ELR (cell line): ENCODE measurements around the gene EFCC1.
"Not testable (repeated sequence)": the region's sequence is repeated elsewhere in the genome, so short reads cannot be mapped to it uniquely, and the experiment has no call there.

Experiments used
- DNase-seq: peaks from one replicate; pipeline ENCODE4 v3.0.0-alpha.2; 2015; ENCODE audit warnings: low read depth

EFCC1 gene

GRCh38 chr3:129056451-129057173, 55.5 kb downstream of the EFCC1 start:
- no peak for DNase-seq

- DNase-seq, result no peak
Measured at GRCh38 chr3:129057249-129057648, 56.1 kb downstream of the EFCC1 start.

GRCh38 chr3:129058441-129059200, 57.5 kb downstream of the EFCC1 start:
- DNase-seq, result no peak

GRCh38 chr3:129059311-129059958, 58.3 kb downstream of the EFCC1 start:
- no peak for DNase-seq

- DNase-seq, result no peak
Measured at GRCh38 chr3:129060276-129061022, 59.3 kb downstream of the EFCC1 start, which contains the start of gene GP9. Gene GP9, plus strand, starts transcription at chr3:129060779. Its CDS starts 961 bp downstream, at chr3:129061740.

- no peak for DNase-seq
Measured at GRCh38 chr3:129061023-129061887, 60.2 kb downstream of the EFCC1 start.

GRCh38 chr3:129061888-129062834, 61.1 kb downstream of the EFCC1 start:
- no peak for DNase-seq

- no peak for DNase-seq
Measured at GRCh38 chr3:129063091-129063640, 62.1 kb downstream of the EFCC1 start.

- no peak for DNase-seq
Measured at GRCh38 chr3:129063841-129064482, 62.9 kb downstream of the EFCC1 start.

- DNase-seq, result no peak
Measured at GRCh38 chr3:129065016-129065719, 64.1 kb downstream of the EFCC1 start.

GRCh38 chr3:129065720-129066073, 64.6 kb downstream of the EFCC1 start:
- no peak for DNase-seq

- not testable (repeated sequence) for DNase-seq
Measured at GRCh38 chr3:129067719-129068118, 66.6 kb downstream of the EFCC1 start.

- DNase-seq, result no peak
Measured at GRCh38 chr3:129068291-129068886, 67.3 kb downstream of the EFCC1 start.

GRCh38 chr3:129069313-129070085, 68.4 kb downstream of the EFCC1 start:
- not testable (repeated sequence) for DNase-seq

- DNase-seq, result no peak
Measured at GRCh38 chr3:129070086-129070885, 69.2 kb downstream of the EFCC1 start.

- peak; percentile 58 for DNase-seq
Measured at GRCh38 chr3:129077222-129077621, 76.1 kb downstream of the EFCC1 start.

GRCh38 chr3:129078510-129078909, 77.4 kb downstream of the EFCC1 start:
- DNase-seq, result no peak
